GM19023 (cell line): ENCODE measurements around the gene QKI.

Experiments
- ATAC-seq: cut with Tn5 transposase; IDR thresholded peaks from one replicate; pipeline ENCODE4 v1.9.1; 2021; ENCODE audit warnings: mild to moderate bottlenecking, moderate library complexity; ENCODE audit not compliant: unreplicated experiment

QKI gene

GRCh38 chr6:163526346-163526745 is 111.8 kb downstream of the QKI start:
- ATAC-seq, result no peak

- no peak for ATAC-seq
Observed at GRCh38 chr6:163527291-163527690, 112.8 kb downstream of the QKI start.

DNA sequence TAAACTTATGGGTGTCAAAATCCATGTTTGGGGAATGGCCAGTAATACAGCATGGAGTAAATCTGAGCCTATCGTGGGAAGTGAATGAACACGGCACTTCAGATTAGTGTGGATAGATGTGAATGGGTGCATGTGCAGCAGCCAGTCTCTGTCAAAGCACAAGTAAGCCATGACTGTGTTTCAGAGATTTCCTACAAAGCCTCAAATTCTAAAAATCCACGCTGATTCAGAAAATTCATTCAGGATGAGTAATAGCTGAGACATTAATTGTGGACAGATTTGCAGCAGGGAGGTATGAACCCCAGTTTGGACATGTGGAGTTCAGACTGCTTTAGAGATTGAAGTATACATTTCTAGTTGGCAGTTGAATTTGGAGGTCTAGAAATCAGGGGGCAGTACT is 115.1 kb downstream of the QKI start:
- ATAC-seq, result no peak

DNA sequence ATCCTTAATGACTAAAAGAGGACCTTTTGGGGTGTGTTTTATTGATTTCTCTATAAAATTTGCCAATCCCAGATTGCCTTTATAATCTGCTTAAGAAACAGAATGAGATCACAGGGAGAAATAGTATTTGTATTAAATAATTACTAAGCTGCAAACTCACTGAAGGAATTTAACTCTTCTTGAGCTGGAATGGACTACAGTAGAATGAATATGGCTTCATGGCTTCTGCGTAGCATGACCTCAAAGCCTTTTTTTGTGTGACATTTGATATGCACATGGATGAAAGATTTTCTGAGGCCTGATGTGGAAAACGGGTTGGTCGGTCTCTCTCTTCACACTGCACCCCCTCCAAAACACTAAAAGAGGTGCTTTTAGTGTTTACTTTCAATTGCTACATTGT is 115.9 kb downstream of the QKI start:
- ATAC-seq, result no peak

- no peak for ATAC-seq
Observed at GRCh38 chr6:163531122-163531521, 116.6 kb downstream of the QKI start.

- no peak for ATAC-seq
Observed at GRCh38 chr6:163532526-163533078, 118.1 kb downstream of the QKI start.

DNA sequence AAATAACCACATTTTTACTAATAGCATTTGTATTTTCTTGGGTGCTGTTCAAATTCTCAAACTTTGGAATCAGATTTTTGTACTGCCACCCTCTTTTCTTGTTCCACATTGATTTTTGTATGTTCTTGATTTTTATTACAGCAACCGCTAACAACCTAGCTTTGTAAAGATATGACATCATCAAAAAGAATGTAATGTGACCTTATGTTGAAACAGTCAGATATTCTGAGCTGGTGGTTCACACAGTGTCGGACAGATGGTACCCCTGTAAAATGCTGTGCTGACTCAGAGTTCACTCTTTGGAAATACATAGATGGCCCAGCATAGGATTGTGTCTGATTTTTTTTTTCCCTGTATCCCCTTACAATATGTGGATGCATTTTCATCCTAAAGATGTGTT is 118.9 kb downstream of the QKI start:
- no peak for ATAC-seq

GRCh38 chr6:163536770-163537169 is 122.3 kb downstream of the QKI start:
- ATAC-seq, result no peak

GRCh38 chr6:163538331-163538730 is 123.8 kb downstream of the QKI start:
- ATAC-seq, result no peak

GRCh38 chr6:163539101-163539762 is 124.7 kb downstream of the QKI start:
- no peak for ATAC-seq

DNA sequence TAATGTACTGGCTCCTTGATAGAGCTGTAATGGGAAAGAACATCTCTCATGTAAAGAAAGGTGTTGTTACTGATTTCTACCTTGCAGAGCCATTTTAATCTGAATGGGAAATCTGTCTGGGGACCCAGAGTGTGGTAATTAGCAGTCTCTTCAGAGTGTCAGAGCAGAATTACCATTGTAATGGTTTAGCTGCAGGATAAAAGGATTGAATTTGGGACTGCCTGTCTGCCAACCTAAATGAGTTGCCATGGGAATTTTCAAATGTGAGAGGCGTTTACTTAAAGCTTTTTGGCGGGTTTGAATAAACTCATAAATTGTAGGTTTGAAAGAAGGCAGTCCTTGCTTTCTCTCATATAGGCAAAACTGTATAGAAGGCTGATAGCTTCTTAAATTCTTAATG is 128.8 kb downstream of the QKI start:
- no peak for ATAC-seq

DNA sequence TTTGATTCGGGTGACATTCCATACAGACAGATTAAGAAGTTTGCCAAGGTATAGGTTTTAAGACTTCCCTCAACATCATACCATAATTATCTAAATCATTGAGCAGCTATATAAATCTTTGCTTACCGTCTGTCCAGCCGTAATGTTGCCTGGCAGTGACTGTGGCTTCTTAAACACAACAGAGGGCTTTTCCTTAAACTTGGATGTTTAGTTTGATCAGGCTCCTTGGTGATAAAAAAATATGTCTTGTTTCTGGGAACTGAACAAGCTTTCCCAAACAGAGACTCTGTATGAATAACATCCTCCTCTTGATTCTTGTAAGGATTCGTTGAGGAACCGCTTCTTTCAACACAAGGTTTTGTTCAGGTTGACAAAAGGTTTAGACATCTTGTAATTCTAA is 130.9 kb downstream of the QKI start:
- ATAC-seq, result no peak

DNA sequence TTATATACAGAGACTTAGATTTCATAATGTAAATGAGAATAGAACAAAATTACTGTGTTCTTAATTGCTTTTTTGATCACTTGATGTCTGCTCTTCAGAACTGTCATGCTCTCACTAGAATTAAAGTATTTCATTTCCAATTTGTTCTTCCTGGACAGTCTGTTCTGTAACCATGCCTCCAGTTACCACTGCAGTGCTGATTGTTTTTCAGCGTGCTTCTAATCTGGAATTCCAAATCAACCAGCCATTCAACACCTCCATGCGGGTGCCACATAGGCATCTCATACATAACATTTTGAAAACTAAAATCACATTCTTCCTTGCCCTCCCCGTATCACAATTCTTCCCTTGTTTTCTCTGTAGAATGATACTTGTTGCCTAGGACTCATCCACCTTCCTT is 132.8 kb downstream of the QKI start:
- no peak for ATAC-seq

DNA sequence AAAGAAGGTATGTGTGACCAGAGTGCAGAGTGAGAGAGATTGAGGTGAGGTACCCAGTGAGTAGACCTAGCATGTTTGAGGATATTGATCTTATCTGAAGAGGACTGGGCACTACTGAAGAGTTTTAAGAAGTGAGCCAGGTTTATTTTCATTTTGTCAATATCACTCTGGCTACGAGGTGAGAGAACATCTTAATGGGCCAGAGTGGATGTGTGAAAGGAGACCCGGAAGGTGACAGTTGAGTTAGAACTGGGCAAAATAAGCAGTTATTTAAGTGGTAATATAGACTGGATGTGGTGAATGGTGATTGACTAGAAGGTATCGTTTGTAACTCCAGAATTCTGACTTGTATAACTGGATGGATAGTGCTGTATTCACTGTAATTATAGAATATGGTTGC is 134.1 kb downstream of the QKI start:
- no peak for ATAC-seq

GRCh38 chr6:163554032-163554431 is 139.5 kb downstream of the QKI start:
- ATAC-seq, result no peak

DNA sequence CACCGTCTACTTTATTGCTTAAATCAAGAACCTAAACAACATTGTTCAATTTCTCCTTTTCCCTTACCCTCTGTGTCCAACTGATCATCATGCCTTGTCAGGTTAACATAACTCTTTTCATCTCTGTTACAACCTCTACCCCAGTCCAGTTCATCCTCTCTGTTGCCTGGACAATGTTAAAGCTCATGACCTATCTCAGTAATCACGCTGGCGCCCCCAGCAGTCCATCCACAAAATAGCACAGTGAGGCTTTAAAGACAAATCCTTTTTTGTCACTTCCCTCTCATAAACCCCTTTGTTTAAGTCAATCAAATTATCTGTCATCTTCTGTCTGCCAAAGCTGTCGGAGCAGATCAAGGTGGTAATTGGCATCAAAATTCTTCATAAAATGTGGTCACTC is 140.1 kb downstream of the QKI start:
- ATAC-seq, result no peak

DNA sequence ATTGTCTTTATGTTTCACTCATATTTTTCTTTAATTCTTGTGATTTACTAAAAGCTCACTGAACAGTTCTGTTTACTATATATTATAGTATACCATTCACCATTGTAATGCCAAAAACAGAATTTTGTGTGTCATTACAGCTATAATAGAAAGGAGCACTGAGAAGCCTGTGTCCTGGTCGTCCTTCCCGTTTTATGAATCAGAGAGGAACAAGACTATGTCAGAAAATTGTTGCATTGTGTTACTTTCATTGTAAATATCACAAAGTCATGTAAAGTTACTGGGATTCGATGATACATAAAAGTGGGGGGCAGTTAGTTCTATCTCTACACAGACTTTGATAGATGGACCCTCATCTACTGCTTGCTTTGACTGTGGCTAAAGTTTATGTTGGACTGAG is 145.1 kb downstream of the QKI start:
- no peak for ATAC-seq

GRCh38 chr6:163563318-163563717 is 148.8 kb downstream of the QKI start:
- no peak for ATAC-seq

- ATAC-seq, result no peak
Observed at GRCh38 chr6:163564534-163564933, 150.0 kb downstream of the QKI start.

DNA sequence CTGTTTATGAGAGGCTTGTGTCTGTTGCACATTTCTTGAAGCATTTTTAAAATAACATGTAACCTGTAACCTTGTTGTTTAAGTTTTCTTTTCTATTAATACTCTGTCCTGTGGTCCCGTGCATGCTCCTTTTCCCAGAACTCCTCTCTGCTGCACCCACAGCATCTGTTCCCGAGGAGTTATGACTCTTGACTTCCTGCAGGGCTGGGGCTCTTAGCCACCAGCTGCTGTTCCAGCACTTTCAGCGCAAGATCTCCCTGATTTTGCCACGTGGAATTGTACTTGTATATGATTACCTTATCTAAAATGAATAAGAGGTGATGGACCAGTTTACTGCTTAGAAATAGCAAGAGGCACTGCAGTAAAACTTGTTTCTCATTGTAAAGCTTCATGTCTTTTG is 150.6 kb downstream of the QKI start:
- ATAC-seq, result no peak

- ATAC-seq, result no peak
Observed at GRCh38 chr6:163566056-163566455, 151.5 kb downstream of the QKI start.

DNA sequence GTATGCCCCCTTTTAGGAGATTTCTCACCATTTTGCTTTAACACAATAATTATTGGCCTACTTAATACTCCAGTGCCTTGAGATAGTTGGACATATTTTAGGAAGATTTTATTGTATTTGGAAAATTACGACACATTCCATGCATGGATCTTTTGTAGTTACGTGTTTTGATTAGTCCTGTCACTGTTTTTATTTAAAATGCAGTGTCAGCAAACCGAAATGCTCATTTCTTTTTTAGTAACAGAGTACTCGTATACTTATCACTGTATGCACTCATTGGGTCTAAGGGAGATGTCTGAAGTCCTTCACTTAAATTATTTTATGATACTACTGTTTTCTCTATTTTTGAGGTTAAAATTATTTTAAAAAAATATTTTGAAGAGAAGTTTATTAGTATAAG is 153.8 kb downstream of the QKI start:
- ATAC-seq, result no peak

GRCh38 chr6:163570579-163571231 is 156.2 kb downstream of the QKI start:
- ATAC-seq, result no peak
